Right lobe of liver (tissue), 6 donors: ENCODE measurements around the gene ERICH6. TPM values are rescaled to one million over a fixed set of nuclear protein-coding genes. Genes with fewer than 3 reads are reported as not detected.

ENCODE experiments used
- ATAC-seq, 4 donors: fragments of 200-7000 bp; cut with Tn5 transposase; one replicate each; pipeline ENCODE4 v1.9.1; 2020; ENCODE audit warnings: mild to moderate bottlenecking in 4 of 4, moderate library complexity in 4 of 4
- DNase-seq, 3 donors: peaks; one replicate each; pipeline ENCODE4 v3.0.0-alpha.2; 2020
- H3K27ac ChIP-seq, 3 donors: fragments of 200-600 bp; one replicate each; pipeline ENCODE4 v1.8.0; 2022
- H3K27me3 ChIP-seq, 2 donors: fragments of 200-600 bp; one replicate each; pipeline ENCODE4 v1.8.0; 2022
- H3K36me3 ChIP-seq, 4 donors: fragments of 200-600 bp; sonication (generic) in 1 of 4; one replicate each; pipeline versions ENCODE4 v1.5.1 to v1.8.0; 2017 to 2022; ENCODE audit warnings: control low read depth in 1 of 4
- H3K4me1 ChIP-seq, 4 donors: fragments of 200-600 bp; sonication (generic) in 1 of 4; one replicate each; pipeline versions ENCODE4 v1.5.1 to v1.8.0; 2017 to 2022; ENCODE audit warnings: control low read depth in 1 of 4
- H3K4me3 ChIP-seq, 3 donors: fragments of 200-600 bp; one replicate each; pipeline ENCODE4 v1.8.0; 2022
- H3K9me3 ChIP-seq, 4 donors: fragments of 200-600 bp; sonication (generic) in 1 of 4; one replicate each; pipeline versions ENCODE4 v1.5.1 to v1.8.0; 2017 to 2022; ENCODE audit warnings: control low read depth in 1 of 4
- CTCF ChIP-seq, 4 donors: fragments of 200-600 bp in 3 of 4; fragments of 450-650 bp in 1 of 4; IDR thresholded peaks; one replicate each; pipeline versions ENCODE4 v1.5.1 to v1.8.0; 2016 to 2022; ENCODE audit warnings: antibody characterized with exemption in 4 of 4, mild to moderate bottlenecking in 2 of 4
- POLR2A ChIP-seq: fragments of 450-650 bp; IDR thresholded peaks from one replicate; pipeline ENCODE4 v1.6.1; 2017; ENCODE audit warnings: antibody characterized with exemption, mild to moderate bottlenecking
- WGBS: methylation state at CpG from one replicate; pipeline ENCODE4 v1.1.6; 2018; ENCODE audit warnings: low coverage, low lambda C conversion rate; ENCODE audit not compliant: insufficient coverage; ENCODE audit errors: missing lambda C conversion rate; 5-methylcytosine and 5-hydroxymethylcytosine counted together
- intact Hi-C, 2 donors: fragments of 100-400 bp; cut with DNase I; formaldehyde crosslinking; loops; one replicate each; pipeline versions ENCODE4 v1.11.2 to v1.14.1; 2022
- total RNA-seq, 6 experiments: library from RNA; depleted of rRNA in 2 of 6; stranded (reverse); fragments of >200 nt in 2 of 6; fragmentation: NEBNext Ultra II Directional in 3 of 6; extraction: Animal tissue kit (Norgen Biotek cat#: 25700) in 3 of 6; gene quantifications; one replicate each; pipeline versions ENCODE4 v1.1.0 to v1.2.4, GENCODE V29; 2016 to 2023
- donor health status: DM: no; HTN: yes; CAD: no.
- donor health status: DM: no; HTN: no; CAD: no.
- donor health status: DM: no; HTN: no; CAD: no.
- donor health status: DM: no; HTN: yes; CAD: no.
- donor health status: DM: no; HTN: yes; CAD: no.

Gene ERICH6
- total RNA-seq, 6 experiments from 2014 or later = 0.49 TPM; not detected in 5

GRCh38 chr3:150721285-150722130 lies 17.8 kb upstream of the ERICH6 start:
- Histone ChIP-seq H3K4me1 (no peaks in the 10 kb centered on the region), H3K4me3 (no peak overlapping the region), H3K9me3 (no peaks in the 10 kb centered on the region), H3K27ac (no peak overlapping the region), H3K36me3 (no peaks in the 10 kb centered on the region), H3K27me3 (no peaks in the 10 kb centered on the region)
- intact Hi-C loops = loop anchor here (5.0 to 10.0 kb wide), 2 partner anchors 63 to 141 kb away; no protein-coding TSS in a partner anchor
- DNase-seq (no peak), ATAC-seq (peak; percentile 88 to 95 (median 93))
- WGBS = 11% methylated on average over 10 of the region's 13 CpGs
- TF ChIP-seq POLR2A (no peak), CTCF (IDR thresholded peaks at IDR 0.05) (peak; percentile 82 to 95 (median 82))

- no peaks in the 10 kb centered on the region for H3K36me3 ChIP-seq
- DNase-seq = no peak
- H3K9me3 ChIP-seq = no peaks in the 10 kb centered on the region
- H3K27ac ChIP-seq = no peak overlapping the region
- WGBS = 33% methylated on average over 1 of the region's 3 CpGs
- H3K27me3 ChIP-seq = no peaks in the 10 kb centered on the region
- no peaks in the 10 kb centered on the region for H3K4me1 ChIP-seq
- TF ChIP-seq POLR2A = no peak
- intact Hi-C loops = loop anchor here (5.0 to 10.0 kb wide), 2 partner anchors 64 to 142 kb away; no protein-coding TSS in a partner anchor
- H3K4me3 ChIP-seq = no peak overlapping the region
- no peak for ATAC-seq
Measured at GRCh38 chr3:150720444-150720843, 16.7 kb upstream of the ERICH6 start.

- no peaks in the 10 kb centered on the region for H3K9me3 ChIP-seq
- no peak for DNase-seq
- H3K27me3 ChIP-seq = no peaks in the 10 kb centered on the region
- WGBS = 88% methylated on average over 2 of the region's 2 CpGs
- no peak overlapping the region for H3K4me3 ChIP-seq
- no peak for ATAC-seq
- H3K27ac ChIP-seq = no peak overlapping the region
- no peaks in the 10 kb centered on the region for H3K36me3 ChIP-seq
- H3K4me1 ChIP-seq = no peaks in the 10 kb centered on the region
- intact Hi-C loops = no loop called here
- TF ChIP-seq CTCF (IDR thresholded peaks at IDR 0.05) (no peak), POLR2A (no peak)
Measured at GRCh38 chr3:150710097-150710496, 6.4 kb upstream of the ERICH6 start.

- Histone ChIP-seq H3K9me3 (no peaks in the 10 kb centered on the region), H3K27me3 (no peaks in the 10 kb centered on the region), H3K4me1 (no peaks in the 10 kb centered on the region), H3K27ac (peak overlapping the region in 1 of 3 donors; percentile 69), H3K36me3 (no peaks in the 10 kb centered on the region), H3K4me3 (peak overlapping the region; percentile 57 to 67 (median 64))
- DNase-seq (peak in 2 of 3 donors; percentile 34 to 65), ATAC-seq (peak; percentile 45 to 66 (median 60))
- WGBS = 2% methylated on average over 13 of the region's 29 CpGs
- TF ChIP-seq POLR2A = no peak
- no peak for TF ChIP-seq CTCF (IDR thresholded peaks at IDR 0.05)
- intact Hi-C loops = no loop called here
Measured at GRCh38 chr3:150703299-150703755, 393 bp downstream of the ERICH6 start.

- DNase-seq = no peak
- Histone ChIP-seq H3K9me3 (no peaks in the 10 kb centered on the region), H3K4me3 (no peak overlapping the region), H3K4me1 (no peaks in the 10 kb centered on the region), H3K27ac (no peak overlapping the region), H3K27me3 (no peaks in the 10 kb centered on the region), H3K36me3 (no peaks in the 10 kb centered on the region)
- TF ChIP-seq CTCF (IDR thresholded peaks at IDR 0.05) = no peak
- TF ChIP-seq POLR2A = no peak
- 21% methylated on average over 1 of the region's 2 CpGs for WGBS
- intact Hi-C loops = no loop called here
- no peak for ATAC-seq
Measured at GRCh38 chr3:150699068-150699639, 4.6 kb downstream of the ERICH6 start.
